Peyer's patch (tissue), 4 donors: ENCODE measurements around the gene ZG16B. TPM values are rescaled to one million over a fixed set of nuclear protein-coding genes. Genes with fewer than 3 reads are reported as not detected.

Source experiments
- DNase-seq, 3 donors: peaks; one replicate each; pipeline ENCODE4 v3.0.0-alpha.2; 2017 to 2019
- H3K27ac ChIP-seq, 4 donors: fragments of 200-600 bp; sonication (generic); one replicate each; pipeline ENCODE4 v1.5.1; 2016 to 2019
- H3K27me3 ChIP-seq, 2 donors: fragments of 200-600 bp; sonication (generic); one replicate each; pipeline ENCODE4 v1.5.1; 2019
- H3K36me3 ChIP-seq, 3 donors: fragments of 200-600 bp; sonication (generic); one replicate each; pipeline ENCODE4 v1.5.1; 2016 to 2019
- H3K4me1 ChIP-seq, 4 donors: fragments of 200-600 bp; sonication (generic); one replicate each; pipeline ENCODE4 v1.5.1; 2016 to 2019
- H3K4me3 ChIP-seq, 4 donors: fragments of 200-600 bp; sonication (generic); 1 replicate in 3 of 4; 2 replicates in 1 of 4; pipeline ENCODE4 v1.5.1; 2016 to 2019; ENCODE audit warnings: mild to moderate bottlenecking in 1 of 4
- H3K9me3 ChIP-seq, 4 donors: fragments of 200-600 bp; sonication (generic); one replicate each; pipeline ENCODE4 v1.5.1; 2016 to 2019; ENCODE audit warnings: mild to moderate bottlenecking in 1 of 4
- POLR2A ChIP-seq, 2 donors: fragments of 450-650 bp; IDR thresholded peaks; one replicate each; pipeline ENCODE4 v1.5.1; 2017; ENCODE audit warnings: antibody characterized with exemption in 2 of 2, mild to moderate bottlenecking in 2 of 2, moderate library complexity in 2 of 2
- total RNA-seq, 4 donors: library from RNA; depleted of rRNA; stranded (reverse); fragments of >200 nt; gene quantifications; one replicate each; pipeline ENCODE4 v1.1.0, GENCODE V29; 2016
- TF ChIP-seq, protein P1 (sequence below), 6 experiments: fragments of 450-650 bp in 4 of 6; fragments of 200-600 bp in 2 of 6; sonication (generic) in 1 of 6; IDR thresholded peaks; one replicate each; pipeline ENCODE4 v1.5.1; 2017 to 2019; ENCODE audit warnings: antibody characterized with exemption in 6 of 6, mild to moderate bottlenecking in 3 of 6, moderate library complexity in 1 of 6

Gene ZG16B
- total RNA-seq, 4 donors from 2014 or later, result 2.5 to 13.0 (median 5.5) TPM

GRCh38 chr16:2819939-2820835, 9.9 kb upstream of the ZG16B start:
- H3K27me3 ChIP-seq, result no peaks in the 10 kb centered on the region
- H3K4me3 ChIP-seq, result no peak overlapping the region
- peak in 2 of 3 donors; percentile 30 to 33 for DNase-seq
- no peaks in the 10 kb centered on the region for H3K36me3 ChIP-seq
- H3K4me1 ChIP-seq, result no peaks in the 10 kb centered on the region
- no peak overlapping the region for H3K27ac ChIP-seq
- TF ChIP-seq, protein P1, sequence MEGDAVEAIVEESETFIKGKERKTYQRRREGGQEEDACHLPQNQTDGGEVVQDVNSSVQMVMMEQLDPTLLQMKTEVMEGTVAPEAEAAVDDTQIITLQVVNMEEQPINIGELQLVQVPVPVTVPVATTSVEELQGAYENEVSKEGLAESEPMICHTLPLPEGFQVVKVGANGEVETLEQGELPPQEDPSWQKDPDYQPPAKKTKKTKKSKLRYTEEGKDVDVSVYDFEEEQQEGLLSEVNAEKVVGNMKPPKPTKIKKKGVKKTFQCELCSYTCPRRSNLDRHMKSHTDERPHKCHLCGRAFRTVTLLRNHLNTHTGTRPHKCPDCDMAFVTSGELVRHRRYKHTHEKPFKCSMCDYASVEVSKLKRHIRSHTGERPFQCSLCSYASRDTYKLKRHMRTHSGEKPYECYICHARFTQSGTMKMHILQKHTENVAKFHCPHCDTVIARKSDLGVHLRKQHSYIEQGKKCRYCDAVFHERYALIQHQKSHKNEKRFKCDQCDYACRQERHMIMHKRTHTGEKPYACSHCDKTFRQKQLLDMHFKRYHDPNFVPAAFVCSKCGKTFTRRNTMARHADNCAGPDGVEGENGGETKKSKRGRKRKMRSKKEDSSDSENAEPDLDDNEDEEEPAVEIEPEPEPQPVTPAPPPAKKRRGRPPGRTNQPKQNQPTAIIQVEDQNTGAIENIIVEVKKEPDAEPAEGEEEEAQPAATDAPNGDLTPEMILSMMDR (IDR thresholded peaks at IDR 0.05), result no peak
- TF ChIP-seq POLR2A (IDR thresholded peaks at IDR 0.05), result no peak
- H3K9me3 ChIP-seq, result no peaks in the 10 kb centered on the region

DNA sequence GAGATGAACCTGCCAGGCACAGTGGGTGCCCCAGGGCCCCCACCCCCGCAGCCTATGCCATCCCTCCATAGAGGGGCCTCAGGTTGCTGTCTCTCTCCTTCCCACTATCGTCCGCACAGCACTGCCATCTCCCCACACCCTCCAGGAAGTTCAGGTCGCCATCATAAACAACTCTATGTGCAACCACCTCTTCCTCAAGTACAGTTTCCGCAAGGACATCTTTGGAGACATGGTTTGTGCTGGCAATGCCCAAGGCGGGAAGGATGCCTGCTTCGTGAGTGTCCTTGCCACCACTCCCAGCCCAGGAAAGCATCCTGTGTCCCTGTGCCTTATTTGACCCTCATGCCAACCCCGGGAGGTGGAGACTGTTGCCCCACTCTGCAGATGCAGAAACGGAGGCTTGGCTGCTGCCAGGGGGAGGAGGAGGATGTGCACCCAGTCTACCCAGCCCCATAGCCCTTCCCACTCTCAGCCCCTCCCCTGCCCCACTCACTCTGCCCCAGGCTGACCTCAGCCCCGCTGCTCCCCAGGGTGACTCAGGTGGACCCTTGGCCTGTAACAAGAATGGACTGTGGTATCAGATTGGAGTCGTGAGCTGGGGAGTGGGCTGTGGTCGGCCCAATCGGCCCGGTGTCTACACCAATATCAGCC, 9.1 kb upstream of the ZG16B start:
- no peaks in the 10 kb centered on the region for H3K4me1 ChIP-seq
- peak in 1 of 3 donors; percentile 25 for DNase-seq
- H3K9me3 ChIP-seq, result no peaks in the 10 kb centered on the region
- H3K27me3 ChIP-seq, result no peaks in the 10 kb centered on the region
- no peak for TF ChIP-seq POLR2A (IDR thresholded peaks at IDR 0.05)
- TF ChIP-seq, protein P1 (IDR thresholded peaks at IDR 0.05), result no peak
- H3K36me3 ChIP-seq, result no peaks in the 10 kb centered on the region
- no peak overlapping the region for H3K27ac ChIP-seq
- no peak overlapping the region for H3K4me3 ChIP-seq

DNA sequence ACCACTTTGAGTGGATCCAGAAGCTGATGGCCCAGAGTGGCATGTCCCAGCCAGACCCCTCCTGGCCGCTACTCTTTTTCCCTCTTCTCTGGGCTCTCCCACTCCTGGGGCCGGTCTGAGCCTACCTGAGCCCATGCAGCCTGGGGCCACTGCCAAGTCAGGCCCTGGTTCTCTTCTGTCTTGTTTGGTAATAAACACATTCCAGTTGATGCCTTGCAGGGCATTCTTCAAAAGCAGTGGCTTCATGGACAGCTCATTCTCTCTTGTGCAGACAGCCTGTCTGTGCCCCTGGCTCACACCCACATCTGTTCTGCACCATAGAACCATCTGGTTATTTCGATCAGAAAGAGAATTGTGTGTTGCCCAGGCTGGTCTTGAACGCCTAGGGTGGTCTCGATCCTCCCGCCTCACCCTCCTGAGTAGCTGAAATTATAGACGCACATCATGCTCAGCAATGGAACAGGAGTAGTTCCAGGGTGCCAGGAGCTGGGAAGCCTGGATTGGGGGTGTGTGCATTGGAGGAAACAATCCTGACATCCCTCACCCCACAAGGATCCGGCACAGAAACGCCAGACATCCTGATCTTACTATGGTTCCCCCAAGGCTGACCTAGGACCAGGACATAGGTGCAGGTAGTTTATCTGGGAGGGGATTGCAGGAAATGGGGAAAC, 8.5 kb upstream of the ZG16B start:
- Histone ChIP-seq H3K4me1 (no peaks in the 10 kb centered on the region), H3K9me3 (no peaks in the 10 kb centered on the region), H3K36me3 (no peaks in the 10 kb centered on the region), H3K4me3 (no peak overlapping the region), H3K27ac (no peak overlapping the region), H3K27me3 (no peaks in the 10 kb centered on the region)
- TF ChIP-seq POLR2A (IDR thresholded peaks at IDR 0.05), result no peak
- TF ChIP-seq, protein P1 (IDR thresholded peaks at IDR 0.05), result no peak
- peak in 1 of 3 donors; percentile 14 for DNase-seq

DNA sequence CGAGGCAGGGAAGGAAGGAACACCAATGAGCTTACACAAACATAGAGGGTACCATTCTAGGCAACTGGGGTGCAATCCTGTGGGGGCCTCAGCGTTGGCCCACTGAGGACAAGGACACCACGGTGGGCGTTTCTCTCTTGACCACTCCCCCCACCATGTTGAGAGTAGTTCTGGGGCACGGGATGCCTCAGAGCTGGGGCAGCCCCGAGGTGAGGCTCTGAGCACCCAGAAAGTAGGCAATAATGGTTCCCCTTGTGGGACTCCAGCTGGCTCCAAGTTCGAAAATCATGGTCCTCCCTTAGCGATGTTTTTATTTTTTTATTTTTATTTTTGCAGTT, 8.0 kb upstream of the ZG16B start:
- Histone ChIP-seq H3K9me3 (no peaks in the 10 kb centered on the region), H3K27ac (no peak overlapping the region), H3K4me3 (no peak overlapping the region), H3K4me1 (no peaks in the 10 kb centered on the region), H3K36me3 (no peaks in the 10 kb centered on the region), H3K27me3 (no peaks in the 10 kb centered on the region)
- no peak for TF ChIP-seq POLR2A (IDR thresholded peaks at IDR 0.05)
- TF ChIP-seq, protein P1 (IDR thresholded peaks at IDR 0.05), result no peak
- peak in 1 of 3 donors; percentile 21 for DNase-seq

GRCh38 chr16:2822496-2822895, 7.6 kb upstream of the ZG16B start:
- H3K36me3 ChIP-seq, result no peaks in the 10 kb centered on the region
- H3K9me3 ChIP-seq, result no peaks in the 10 kb centered on the region
- TF ChIP-seq POLR2A (IDR thresholded peaks at IDR 0.05), result no peak
- TF ChIP-seq, protein P1 (IDR thresholded peaks at IDR 0.05), result no peak
- H3K4me1 ChIP-seq, result no peaks in the 10 kb centered on the region
- H3K4me3 ChIP-seq, result no peak overlapping the region
- DNase-seq, result no peak
- H3K27me3 ChIP-seq, result no peaks in the 10 kb centered on the region
- no peak overlapping the region for H3K27ac ChIP-seq
